Left lobe of liver (tissue), 2 donors: Measurements from ENCODE around the gene MYOD1. TPM values are rescaled to one million over a fixed set of nuclear protein-coding genes. Genes with fewer than 3 reads are reported as not detected.

Source experiments
- ATAC-seq: fragments of 200-7000 bp; cut with Tn5 transposase; one replicate; pipeline ENCODE4 v1.9.1; 2020; ENCODE audit warnings: mild to moderate bottlenecking, moderate library complexity
- DNase-seq: peaks from one replicate; pipeline ENCODE4 v3.0.0-alpha.2; 2020; ENCODE audit warnings: low spot score
- total RNA-seq: library from RNA; stranded (reverse); gene quantifications from one replicate; pipeline ENCODE4 v1.2.1, GENCODE V29; 2021
- donor health status: DM: no; HTN: no; CAD: no; lungs with moderate emphysema.
- donor health status: DM: no; HTN: yes; CAD: no.

MYOD1 gene
- total RNA-seq, 1 donor from 2014 or later, result not detected

DNA sequence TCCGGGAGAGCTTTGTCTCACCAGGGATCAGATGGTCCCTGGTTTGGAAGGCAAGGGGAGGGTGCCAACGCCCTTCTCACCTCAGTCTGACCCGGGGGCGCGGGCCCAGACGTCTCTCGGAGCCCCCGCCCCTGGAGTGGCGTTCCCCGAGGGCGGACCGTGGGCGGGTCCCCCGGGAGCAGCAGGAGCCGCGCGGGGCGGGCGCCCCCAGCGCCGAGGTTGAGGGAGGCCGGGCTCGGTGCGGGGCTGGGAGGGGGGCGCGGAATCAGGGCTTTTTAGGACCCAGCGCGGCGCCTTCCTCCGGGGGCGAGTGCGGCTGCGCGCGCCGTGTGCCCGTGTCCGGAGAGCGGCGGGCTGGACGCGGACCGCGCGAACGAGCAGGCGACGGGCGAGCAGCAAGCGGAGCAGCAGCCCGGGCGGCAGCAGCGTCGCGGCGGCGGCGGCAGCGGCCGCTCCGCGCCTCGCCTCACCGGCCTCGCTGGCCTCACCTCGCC, 15.1 kb downstream of the MYOD1 start, which contains the start of gene KCNC1:
Gene KCNC1 (plus strand): TSS at position 364 of the 494 bp plus-strand sequence. CDS start 1,222 bp downstream, outside the sequence.
- DNase-seq (no peak), ATAC-seq (peak; percentile 58)

DNA sequence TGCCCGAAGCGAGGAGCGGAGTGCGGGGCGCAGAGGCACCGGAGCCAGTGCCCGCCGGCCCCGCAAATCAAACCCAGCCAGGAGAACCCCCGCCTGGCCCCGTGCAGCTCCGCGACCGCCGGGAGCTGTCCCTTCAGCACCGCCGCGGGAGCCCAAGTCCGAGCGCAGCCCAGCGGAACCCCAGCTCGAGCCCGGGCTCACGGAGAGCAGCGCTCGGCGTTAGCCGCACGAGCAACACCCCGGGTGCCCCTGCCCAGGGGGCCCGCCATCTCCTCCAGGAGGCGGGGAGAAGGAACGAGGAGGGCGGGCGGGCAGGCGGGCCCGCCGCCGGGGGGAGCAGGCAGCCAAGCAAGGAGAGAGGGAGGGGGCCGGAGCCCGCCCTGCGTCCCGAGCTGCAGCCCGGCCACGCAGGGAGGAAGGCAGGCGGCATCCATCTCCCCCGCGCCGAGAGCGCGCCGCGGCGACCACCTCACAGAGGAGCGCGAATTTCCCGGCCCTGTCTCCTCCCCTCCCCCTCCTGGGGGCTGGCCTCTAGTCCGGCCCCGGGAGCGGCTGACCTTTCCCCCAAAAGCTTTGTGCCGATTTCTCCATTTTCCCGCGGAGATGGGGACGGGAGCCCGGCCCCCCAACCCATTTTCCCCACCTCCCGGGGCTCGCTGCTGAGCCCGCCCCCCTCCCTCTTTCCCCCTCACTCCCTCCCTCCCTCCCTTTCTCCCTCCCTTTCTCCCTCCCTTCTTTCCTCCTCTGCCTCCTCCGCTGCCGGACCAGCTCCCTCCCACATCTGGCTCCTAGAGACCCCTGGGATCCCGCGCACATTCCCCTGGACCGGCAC, 15.8 kb downstream of the MYOD1 start:
- DNase-seq (peak; percentile 63), ATAC-seq (peak; percentile 74)

DNA sequence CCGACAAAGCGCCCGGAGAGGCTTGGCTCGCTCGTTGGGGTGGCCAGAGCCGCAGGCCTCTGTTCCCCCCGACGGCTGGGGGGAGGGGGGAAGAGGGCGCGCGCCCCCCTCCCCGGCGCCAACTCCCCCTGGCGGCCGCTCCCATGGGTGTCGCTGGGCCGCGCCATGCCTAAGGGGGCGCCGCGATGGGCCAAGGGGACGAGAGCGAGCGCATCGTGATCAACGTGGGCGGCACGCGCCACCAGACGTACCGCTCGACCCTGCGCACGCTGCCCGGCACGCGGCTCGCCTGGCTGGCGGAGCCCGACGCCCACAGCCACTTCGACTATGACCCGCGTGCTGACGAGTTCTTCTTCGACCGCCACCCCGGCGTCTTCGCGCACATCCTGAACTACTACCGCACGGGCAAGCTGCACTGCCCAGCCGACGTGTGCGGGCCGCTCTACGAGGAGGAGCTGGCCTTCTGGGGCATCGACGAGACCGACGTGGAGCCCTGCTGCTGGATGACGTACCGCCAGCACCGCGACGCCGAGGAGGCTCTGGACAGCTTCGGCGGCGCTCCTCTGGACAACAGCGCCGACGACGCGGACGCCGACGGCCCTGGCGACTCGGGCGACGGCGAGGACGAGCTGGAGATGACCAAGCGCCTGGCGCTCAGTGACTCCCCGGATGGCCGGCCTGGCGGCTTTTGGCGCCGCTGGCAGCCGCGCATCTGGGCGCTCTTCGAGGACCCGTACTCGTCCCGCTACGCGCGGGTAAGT, 16.6 kb downstream of the MYOD1 start:
- no peak for DNase-seq
- ATAC-seq, result no peak

DNA sequence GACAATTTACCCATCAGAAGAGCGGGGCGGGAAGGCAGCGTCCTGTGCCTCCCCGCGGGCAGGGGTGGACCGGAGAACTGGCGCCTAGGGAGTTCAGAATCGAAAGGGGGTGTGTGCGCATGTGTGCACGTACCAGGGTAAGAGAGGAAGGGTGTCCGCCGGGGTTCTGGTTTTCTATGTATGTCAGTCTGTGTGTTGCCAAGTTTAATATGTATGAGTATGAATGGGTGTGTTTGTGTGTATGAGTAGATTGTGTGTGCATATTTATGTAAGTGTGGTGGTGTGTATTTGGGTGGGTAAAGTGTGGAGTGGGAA, 17.2 kb downstream of the MYOD1 start:
- DNase-seq (no peak), ATAC-seq (no peak)

DNA sequence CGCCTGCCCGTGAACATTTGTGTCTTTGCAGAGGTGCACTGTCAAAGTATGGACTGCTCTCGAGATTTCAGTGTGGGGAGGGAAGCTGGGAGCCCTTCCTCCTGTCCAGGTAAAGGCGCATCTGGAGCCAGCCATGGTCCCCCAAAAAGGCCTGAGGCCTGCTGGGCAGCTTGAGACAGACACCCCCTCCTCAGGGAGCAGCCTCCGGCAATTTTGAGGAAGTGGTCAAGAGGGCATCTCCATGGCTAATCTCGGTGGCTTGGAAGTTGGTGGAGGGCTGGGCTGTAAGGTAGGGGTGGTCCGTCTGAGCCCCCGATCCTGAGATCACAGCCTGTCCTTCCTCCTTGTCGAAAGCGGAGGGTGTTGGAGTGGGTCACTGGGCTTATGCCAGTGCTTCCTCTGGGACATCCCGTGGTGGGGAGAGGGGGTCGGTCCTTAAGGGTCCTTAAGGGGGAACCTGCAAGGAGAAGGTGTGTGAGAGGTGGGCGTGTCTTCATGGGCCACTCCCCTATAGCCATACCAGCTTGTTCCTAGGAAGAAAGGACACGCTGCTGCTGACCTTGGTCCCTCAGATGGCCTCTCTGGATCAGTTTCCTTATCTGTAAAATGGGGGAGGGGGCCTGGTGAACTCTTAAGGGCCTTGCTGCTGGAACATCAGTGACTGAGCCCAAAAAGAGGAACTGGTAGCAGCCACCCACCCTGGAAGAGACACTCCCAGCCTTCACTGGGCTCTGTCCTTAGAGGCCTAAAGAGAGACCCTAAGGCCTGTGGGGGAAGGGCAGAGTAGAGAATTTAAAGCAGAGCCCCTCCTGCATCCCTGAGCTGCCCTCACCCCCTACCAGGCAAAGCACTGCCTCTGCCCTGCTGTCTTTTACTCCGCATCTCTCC, 17.8 kb downstream of the MYOD1 start:
- no peak for DNase-seq
- no peak for ATAC-seq

DNA sequence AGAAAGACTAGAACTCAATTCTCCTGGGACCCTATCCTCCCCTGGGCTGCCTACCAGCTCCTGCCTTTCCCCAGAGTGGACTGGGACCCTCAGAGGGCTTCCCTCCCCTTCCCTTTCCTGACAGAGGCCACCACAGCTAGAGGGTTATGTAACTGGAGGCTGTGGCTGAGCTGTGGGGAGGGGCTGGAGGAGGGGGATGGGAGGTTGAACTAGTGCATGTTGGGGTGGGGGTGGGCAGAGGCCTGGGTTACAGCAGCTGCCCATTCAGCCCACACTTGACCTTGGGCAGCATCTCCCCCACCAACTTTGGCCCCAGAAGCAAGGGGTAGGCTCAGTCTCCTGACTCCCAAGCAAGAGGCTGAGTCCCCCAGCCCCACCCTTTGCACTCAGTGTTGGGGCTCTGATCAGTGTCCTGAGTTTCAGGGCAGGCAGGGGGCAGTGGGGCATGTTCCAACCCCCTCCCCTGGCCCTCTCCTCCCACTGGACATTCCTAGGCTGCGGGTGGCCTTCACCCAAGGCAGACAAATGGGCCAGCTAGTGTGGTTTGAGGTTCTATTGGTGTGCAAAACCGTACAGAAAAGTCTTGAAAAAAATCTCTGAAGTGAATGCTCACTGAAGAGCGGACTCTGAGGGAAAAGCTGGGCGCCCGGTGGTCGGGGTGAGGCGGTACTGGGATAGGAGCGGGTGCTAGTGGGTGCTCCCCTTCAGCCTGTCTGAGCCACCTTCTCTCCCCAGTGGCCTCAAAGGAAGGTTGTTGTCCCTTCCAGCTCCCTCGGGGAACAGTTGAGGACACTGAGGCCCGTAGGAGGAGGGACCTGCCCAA, 19.0 kb downstream of the MYOD1 start:
- DNase-seq (no peak), ATAC-seq (no peak)

DNA sequence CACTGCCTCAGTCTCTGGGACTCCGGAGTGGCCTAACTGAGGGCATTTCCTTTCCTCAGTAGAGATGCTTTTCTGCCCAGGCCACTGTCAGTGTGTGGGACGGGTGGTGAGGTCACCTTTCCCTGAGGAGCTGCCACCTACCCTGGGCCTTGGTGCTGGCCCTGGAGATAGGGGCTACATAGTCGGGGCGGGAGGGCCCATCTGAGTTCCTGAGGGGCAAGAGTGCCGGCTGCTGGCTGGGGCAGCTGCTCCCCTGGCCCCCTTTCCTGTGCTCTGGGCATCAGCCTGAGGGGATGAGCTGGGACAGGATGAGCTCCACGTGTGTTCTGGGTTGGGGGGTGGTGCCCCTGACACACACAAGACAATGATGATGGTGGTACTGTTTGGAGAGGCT, 20.6 kb downstream of the MYOD1 start:
- no peak for ATAC-seq
- no peak for DNase-seq

DNA sequence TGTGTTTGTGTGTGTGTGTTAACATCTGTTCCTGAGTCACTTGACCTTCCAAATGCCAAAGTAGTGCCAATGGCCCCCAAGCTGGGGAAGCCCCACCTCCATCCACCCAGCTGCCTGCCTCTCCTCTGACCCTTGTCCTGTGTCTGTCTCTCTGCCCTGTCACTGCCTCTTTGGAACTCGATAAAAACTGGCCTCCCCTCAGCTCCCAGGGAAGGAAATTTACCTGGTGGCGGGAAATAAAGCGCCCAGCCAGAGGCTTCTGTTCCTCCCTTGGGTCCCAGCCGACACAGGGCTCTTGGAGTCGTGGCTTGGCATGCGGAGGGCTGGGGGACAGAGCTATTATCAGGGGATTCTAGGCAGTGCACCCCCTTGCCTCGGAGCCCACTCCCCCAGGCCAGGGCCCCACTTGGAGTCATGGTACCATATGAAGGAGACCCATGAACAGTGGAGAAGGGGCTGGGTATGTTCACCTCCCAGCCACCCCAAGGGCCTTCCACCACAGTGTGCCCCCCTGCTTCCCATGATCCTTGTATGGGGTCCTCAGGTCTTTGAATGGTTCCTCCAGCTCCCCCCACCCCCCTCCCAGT, 21.4 kb downstream of the MYOD1 start:
- DNase-seq (no peak), ATAC-seq (peak; percentile 54)

DNA sequence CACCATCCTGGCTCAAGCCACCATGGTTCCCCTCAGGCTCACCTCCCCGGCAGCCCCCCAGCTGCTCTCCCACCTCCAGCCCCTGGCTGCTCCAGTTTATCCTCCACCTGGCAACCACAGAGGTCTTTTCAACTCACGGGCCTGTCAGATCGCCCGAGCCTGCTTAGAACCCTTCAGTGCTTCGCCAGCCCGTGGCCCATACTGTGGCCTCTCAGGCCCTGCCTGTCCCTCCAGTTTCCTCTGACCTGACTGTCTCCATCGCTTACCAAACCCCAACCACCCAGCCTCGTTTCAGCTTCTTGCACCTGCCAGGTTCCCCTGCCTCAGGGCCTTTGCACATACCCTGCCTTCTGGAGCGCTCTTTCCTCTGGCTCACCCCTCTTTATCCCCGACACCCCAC, 22.1 kb downstream of the MYOD1 start:
- DNase-seq (no peak), ATAC-seq (no peak)

DNA sequence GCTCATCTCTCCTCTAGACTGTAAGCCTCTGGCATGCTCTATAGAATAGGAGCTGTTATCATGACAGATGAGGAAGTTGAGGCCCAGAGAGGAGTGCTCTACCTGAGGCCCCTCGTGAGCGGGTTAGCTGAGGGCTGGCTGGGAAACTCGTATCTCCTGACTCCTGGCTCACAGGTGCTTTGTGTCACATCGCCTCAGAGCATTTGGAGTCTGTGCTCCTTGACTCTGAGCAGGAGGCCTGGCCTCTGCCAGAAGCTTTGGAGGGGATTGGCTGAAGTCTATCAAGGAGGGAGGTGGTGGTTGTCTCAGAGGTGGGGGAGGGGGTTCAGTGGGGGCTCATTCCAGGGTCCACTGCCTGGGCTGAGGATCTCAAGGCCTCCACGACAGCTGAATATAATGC, 22.6 kb downstream of the MYOD1 start:
- no peak for DNase-seq
- no peak for ATAC-seq

DNA sequence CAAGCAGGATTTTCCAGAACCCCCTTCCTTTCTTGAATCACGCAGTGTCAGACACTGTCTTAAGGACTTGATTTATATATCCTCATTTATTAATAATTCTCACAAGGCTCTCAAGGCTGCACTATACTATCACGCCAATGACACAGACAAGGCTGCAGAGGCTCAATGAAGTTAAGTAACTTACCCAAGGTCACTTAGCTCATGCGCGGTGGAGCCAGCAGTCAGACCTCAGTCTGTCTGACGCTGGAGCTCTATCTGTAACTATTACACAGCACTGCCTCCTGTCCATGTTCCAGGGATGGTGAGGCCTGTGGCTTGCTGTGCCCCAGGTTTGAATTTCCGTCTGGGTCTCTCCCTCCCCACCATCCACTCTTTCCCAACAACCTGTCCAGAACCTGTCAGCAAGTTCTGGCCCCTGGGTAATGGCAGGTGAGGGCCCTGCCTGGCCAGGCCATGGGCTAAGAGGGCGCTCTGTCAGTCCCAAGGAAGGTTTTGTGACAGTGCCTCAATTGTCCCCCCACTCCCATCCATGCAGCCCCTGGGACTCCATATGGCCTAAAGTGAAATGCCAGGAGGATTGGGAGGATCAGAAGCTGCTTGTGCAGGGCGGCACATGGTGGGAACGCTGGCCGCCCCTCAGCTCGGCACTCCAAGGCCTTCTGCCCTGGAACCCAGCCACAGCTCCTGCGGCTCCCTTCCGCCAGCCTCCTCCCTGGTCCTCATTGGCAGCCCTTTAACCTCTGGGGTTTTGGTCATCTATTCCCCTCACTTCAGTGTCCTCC, 23.8 kb downstream of the MYOD1 start:
- ATAC-seq (no peak), DNase-seq (no peak)

DNA sequence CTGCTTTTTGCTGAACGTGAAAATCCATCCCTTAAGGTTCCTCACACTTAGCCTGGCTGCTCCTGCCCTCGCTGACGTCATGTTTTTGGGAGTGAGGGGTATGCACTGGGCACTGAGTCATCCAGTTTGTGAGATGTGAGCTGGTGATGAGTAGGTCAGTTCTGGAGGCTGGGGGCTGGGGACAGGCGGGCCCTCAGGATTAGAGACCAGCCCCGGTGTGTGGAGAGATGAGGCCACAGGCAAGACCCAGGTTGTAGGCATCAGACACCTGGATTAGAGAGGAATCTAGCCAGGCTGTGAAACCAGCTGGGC, 24.4 kb downstream of the MYOD1 start:
- DNase-seq (no peak), ATAC-seq (no peak)

DNA sequence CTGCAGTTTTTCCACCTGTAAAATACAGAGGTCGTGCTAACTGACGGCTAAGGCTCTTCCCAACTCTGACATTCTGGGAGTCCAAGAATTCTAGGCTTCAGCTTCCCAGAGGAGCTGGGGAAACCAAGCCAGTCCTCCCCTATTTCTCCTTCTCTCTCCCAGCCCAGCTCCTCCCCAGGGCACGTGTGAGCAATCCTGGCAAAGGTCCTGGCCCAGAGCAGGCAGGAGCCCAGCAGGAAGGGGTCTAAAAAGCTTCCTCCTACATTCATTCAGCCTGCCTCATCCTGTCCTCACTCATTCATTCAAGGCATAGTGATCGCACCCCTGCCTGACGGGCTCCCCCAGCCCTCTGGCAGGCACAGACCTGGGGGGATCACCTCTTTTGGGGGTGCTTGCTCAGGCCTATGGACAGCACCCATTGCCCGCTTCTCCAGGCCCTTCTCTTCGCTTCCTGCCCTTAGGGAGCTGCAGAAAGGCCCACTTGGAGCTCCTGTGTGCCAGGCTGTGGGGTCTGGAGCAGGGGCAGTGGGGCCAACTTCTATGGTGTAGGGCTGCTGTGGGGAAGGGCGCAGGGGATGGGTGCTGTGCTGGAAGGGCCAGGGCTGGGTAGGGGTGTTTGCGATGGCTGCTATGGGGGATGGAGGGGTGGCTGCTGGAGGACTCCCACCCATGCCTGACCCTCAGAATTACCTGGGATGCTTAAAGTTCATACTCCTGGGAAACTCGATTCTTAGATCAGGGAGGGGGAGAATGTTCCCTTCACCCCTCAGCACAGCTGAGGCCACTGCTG, 25.0 kb downstream of the MYOD1 start:
- ATAC-seq (no peak), DNase-seq (no peak)

DNA sequence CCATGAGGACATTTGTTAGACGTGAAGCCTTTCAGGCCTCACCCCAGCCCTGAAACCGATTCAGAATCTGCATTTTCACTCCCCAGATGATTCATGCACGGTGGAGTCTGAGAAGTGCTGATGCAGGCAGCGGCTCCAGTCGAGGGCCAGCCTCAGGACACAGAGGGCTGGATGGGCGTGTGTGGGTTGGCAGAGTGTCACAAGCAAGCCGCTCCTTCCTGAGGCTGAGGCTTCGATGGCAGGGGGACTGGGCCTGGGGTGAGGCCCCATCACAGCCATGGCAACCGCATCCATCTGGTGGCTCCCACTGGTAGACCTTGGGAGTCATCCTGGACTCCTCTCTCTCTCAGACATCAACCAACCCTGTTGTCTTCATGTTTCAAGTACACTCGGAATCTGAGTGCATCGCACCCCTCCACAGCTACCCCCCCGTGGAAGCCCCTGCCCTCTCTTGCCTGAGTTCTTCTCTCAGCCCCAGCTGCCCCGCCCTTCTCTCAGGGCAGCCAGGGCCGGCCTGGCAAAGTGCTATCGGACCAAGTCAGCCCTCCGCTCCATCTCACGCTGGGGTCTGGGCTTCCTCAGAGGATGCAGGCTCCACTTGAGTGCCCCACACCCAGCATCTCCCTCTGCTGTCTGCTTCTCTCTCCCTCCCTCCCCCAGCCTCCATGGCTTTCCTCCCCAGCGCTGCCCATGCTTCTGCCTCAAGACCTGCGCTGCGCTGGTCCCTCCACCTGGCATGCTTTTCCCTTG, 25.8 kb downstream of the MYOD1 start:
- DNase-seq (no peak), ATAC-seq (no peak)

DNA sequence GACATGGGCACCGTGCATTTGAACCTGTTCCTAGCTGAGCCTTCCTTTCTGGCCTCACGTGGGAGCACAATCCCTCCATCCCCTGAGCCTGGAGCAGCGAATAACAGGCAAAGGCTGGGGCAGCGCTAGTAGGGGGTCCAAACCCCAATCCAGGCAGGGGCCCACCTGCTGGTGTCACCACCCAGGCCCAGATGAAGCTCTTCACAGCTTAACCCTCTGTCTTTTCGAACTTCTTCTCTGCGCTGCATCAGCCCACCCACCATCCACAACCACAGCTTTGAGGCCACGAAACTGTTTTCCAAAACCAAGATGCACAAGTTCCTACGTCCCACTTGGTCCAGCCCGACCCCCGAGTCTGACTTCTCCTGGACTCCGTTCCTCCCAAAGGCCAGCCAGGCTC, 26.7 kb downstream of the MYOD1 start:
- ATAC-seq (no peak), DNase-seq (no peak)

DNA sequence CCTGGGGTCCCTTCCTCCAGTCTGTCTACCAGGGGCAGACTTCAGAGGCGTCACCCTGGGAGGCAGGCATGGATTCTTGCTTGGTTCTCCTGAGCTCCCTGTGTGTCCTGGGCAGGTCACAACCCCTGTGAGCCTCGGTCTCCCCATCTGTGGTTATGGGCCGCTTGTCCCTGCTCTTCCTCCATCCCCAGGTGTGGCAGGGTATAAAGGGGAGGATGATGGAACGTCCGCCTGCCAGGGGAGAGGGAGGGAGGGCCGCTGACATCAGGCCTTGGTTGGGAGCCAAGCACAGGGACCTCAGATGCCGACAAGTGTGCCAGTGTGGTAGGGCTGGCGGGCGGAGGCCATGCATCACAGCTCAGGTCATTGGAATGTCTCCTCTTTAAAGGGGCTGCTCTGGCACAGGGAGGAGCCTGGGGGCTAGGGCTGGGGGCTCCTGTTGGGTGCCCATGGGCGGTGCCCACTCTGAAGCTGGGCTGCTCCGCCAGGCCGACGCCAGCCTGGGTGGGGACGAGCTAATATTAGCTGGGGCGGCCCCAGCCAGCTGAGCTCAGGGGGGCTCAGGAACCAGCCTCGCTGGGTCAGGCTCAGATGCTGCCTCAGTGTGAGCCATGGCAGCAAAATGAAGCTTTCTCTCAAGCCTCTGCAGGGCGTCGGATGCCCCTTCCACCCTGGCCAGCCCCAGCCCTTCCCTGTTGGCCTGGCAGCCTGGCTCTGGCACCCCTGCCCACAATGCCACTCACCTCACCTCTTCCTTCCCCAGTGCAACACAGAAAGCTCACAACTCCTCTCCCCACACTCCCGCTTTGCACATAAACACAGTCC, 28.0 kb downstream of the MYOD1 start:
- ATAC-seq (no peak), DNase-seq (no peak)

DNA sequence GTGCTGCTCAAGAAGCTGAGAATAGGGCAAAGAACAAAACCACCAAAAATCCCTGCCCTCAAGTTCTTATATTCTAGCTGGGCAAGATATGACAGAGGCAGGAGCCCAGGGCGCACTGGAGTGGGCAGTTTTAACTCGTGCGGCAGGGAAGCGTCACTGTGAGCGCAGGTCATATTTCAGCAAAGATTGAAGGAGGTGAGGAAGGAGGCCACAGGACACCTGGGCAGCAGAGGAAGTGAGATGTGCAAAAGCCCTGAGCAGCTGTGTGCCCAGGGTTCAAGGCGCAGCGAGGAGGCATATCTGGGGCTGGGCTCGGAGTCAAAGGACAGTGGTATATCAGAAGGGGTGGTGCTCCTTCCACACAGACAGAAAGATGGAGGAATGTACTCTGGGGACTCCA, 28.7 kb downstream of the MYOD1 start:
- no peak for DNase-seq
- ATAC-seq, result no peak
